ENCODE measurements around the gene PFKL. TPM values are rescaled to one million over a fixed set of nuclear protein-coding genes. Genes with fewer than 3 reads are reported as not detected.

PFKL gene
- total and polyA plus RNA-seq, 8 donors: 40.0 to 120 (median 55.2) TPM

DNA sequence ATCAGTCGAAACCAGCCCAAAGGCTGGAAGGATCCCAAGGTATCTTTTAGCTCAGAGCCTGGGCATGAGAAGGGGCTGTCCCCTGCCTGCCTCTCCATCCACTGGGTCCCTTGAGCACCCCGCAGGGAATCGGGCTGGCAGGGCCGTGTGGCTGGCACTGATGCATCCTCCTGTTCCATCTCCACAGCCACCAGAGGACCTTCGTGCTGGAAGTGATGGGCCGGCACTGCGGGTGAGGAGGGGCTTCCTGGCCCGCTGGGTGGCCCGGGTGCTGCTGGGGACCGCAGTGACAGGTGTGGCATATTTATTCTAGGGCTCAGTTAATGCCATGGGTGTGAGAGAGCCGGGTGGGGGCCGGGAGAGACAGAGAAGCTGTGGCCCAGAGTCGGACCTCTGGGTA lies 13.6 kb downstream of the PFKL start:
- peaks cover 0 to 24% (median 11%) of the 10 kb centered on the region in 3 donors for H3K36me3 ChIP-seq
- DNase-seq (no peak), FAIRE-seq (no peak), ATAC-seq (no peak)
- TF ChIP-seq CTCF (IDR thresholded peaks at IDR 0.05): no peak
- H3K27ac ChIP-seq: no peak overlapping the region
- H3K27me3 ChIP-seq: no peaks in the 10 kb centered on the region
- no peaks in the 10 kb centered on the region for H3K4me1 ChIP-seq
- WGBS, 2 donors: 92 to 93% methylated on average over 12 to 13 of the region's 13 CpGs
- H3K9me3 ChIP-seq: no peaks in the 10 kb centered on the region
- no peak overlapping the region for H3K4me3 ChIP-seq
- intact Hi-C loops (cut with DNase I): no loop called here

DNA sequence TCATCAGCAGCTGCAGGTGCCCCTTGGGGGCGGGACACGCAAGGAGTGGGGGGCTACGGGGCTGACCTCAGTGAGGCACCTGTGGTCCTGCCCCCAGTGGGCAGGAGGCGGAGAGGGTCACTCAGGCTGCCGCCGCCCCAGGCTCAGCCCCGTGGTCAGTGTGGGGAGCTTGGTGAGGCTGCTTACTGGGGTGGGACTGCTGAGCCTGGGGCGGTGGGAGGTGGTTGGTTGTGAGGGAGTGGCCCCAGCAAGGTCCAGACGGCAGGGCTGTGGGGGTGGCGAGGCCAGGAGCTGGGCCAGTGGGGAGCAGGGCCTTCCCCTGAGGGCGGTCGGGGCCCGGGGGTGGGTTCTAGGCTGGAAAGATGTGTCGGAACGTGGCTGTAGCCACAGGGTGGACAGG lies 14.3 kb downstream of the PFKL start:
- H3K9me3 ChIP-seq: no peaks in the 10 kb centered on the region
- no peak for ATAC-seq
- H3K4me3 ChIP-seq: no peak overlapping the region
- no peak for TF ChIP-seq CTCF (IDR thresholded peaks at IDR 0.05)
- FAIRE-seq: no peak
- H3K27ac ChIP-seq: no peak overlapping the region
- no peaks in the 10 kb centered on the region for H3K27me3 ChIP-seq
- H3K36me3 ChIP-seq: peaks cover 0 to 27% (median 11%) of the 10 kb centered on the region in 3 donors
- WGBS, 2 donors: 90 to 97% methylated on average over 12 to 15 of the region's 15 CpGs
- no peak for DNase-seq
- no peaks in the 10 kb centered on the region for H3K4me1 ChIP-seq
- intact Hi-C loops (cut with DNase I): no loop called here

GRCh38 chr21:44314561-44314960 lies 14.7 kb downstream of the PFKL start:
- no peak for ATAC-seq
- no peaks in the 10 kb centered on the region for H3K9me3 ChIP-seq
- H3K4me1 ChIP-seq: no peaks in the 10 kb centered on the region
- no peak for TF ChIP-seq CTCF (IDR thresholded peaks at IDR 0.05)
- no peak for DNase-seq
- intact Hi-C loops (cut with DNase I): no loop called here
- no peak overlapping the region for H3K4me3 ChIP-seq
- peaks cover 0 to 31% (median 11%) of the 10 kb centered on the region in 3 donors for H3K36me3 ChIP-seq
- 91 to 94% methylated on average over 11 of the region's 11 CpGs for WGBS, 2 donors
- no peak overlapping the region for H3K27ac ChIP-seq
- no peaks in the 10 kb centered on the region for H3K27me3 ChIP-seq
- FAIRE-seq: no peak

DNA sequence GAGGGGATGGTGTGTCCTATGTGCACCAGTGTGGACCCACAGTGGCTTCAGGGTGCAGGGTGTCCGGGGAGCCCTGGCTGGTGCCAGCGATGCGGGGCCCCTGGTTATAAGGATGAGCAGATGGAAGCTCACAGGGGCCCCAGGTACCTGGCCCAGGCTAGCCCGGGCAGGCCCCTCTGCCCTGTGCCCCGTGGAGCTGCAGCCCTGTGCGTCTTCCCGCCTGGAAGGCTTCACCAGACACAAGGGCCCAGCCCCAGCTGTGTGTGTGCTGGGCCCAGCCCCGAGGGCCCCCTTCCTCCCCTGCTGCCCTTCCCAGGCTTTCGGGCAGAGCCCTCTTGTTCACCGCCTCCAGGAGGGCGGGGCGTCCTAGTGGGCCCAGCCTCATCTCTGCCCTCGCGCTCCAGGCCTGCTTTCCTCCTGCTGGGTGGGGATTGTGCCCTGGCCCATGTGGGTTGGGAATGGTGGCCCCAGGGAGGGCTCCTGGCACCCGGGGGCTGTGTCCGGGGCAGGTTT lies 15.9 kb downstream of the PFKL start:
- ATAC-seq: no peak
- no peak for FAIRE-seq
- TF ChIP-seq CTCF (IDR thresholded peaks at IDR 0.05): no peak
- no peaks in the 10 kb centered on the region for H3K4me1 ChIP-seq
- H3K27me3 ChIP-seq: no peaks in the 10 kb centered on the region
- H3K9me3 ChIP-seq: no peaks in the 10 kb centered on the region
- intact Hi-C loops (cut with DNase I): no loop called here
- H3K36me3 ChIP-seq: peaks cover 0 to 38% (median 11%) of the 10 kb centered on the region in 3 donors
- no peak overlapping the region for H3K27ac ChIP-seq
- no peak for DNase-seq
- H3K4me3 ChIP-seq: no peak overlapping the region
- WGBS, 2 donors: 94% methylated on average over 15 to 16 of the region's 16 CpGs

DNA sequence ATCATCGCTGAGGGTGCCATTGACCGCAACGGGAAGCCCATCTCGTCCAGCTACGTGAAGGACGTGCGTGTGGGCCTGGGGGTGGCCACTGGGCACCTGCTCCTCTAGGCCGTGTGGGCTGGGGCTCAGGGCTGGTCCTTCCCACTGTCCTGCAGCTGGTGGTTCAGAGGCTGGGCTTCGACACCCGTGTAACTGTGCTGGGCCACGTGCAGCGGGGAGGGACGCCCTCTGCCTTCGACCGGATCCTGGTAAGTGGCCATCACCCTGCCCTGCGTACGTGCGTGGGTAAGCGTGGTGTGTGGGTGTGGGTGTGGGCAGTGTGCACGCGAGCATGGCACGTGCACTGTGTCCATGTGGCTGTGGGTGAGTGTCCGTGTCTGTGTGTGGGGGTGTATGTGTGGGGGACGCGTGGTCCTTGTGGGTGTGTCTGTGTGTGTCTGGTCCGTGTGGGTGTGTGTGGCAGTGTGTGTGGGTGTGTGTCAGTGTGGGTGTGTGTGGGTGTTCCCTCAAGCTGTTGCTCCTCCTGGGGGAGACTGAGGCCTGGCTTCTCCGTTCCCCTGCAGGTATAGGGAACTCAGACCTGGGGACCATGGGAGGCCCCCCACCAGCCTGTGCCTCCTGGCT lies 16.5 kb downstream of the PFKL start:
- ATAC-seq: no peak
- intact Hi-C loops (cut with DNase I): no loop called here
- Histone ChIP-seq H3K27ac (no peak overlapping the region), H3K27me3 (no peaks in the 10 kb centered on the region), H3K9me3 (no peaks in the 10 kb centered on the region), H3K4me3 (no peak overlapping the region), H3K4me1 (no peaks in the 10 kb centered on the region), H3K36me3 (peaks cover 0 to 38% (median 11%) of the 10 kb centered on the region in 3 donors)
- FAIRE-seq: no peak
- 94 to 96% methylated on average over 26 to 27 of the region's 27 CpGs for WGBS, 2 donors
- no peak for DNase-seq
- no peak for TF ChIP-seq CTCF (IDR thresholded peaks at IDR 0.05)
